OCI-M2 (cell line): ENCODE measurements around the gene HIBADH.

Source experiments
- DNase-seq: peaks from one replicate; lab custom pipeline; 2025; ENCODE audit not compliant: unreplicated experiment; lab: John Stamatoyannopoulos, UW

Gene HIBADH

DNA sequence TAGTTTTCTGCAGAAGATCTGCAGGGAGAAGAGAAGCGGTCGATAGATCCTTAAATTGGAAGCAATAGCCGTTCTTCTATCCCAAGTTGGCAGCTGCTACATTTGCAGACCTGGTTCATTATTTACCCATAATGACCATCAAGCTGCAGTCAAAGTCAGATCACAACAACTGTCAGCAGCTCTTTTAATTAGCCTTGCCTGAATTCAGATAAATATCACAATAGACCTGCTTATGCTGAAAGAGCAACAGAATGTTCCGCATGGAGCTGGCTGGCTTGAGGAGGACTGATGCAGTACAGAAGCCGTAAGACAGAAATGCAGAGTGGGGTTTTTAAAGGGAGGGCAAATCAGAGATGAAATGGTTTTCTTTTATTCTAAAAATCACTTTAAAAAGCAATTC is 109.4 kb downstream of the HIBADH start:
- no peak for DNase-seq

DNA sequence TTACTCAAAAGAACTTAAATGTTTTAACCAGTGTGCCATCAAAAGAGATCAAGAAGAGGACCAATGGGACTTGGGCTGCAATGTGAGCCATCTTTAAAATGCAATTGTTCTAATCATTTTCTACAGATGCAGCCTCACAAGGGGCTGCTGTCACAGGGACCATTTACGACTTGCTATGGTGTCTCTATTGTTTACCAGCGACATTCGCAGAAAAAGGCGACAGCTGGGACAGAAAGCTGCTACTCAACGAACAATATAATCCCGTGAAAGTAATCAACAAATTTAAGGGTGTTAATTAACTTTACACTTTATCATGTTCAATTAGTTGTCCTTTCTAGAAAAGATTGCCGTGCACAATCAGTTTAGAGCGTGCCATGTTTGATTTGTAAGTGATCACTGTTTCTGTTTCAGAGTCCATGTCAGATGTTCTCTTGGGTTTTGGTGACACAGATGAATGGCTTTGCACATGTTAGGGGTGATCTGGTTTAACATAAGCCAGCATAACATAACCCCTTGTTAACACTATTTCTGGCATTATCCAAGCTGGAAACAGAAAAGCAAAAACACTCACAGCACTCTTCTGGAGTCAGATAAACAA is 110.8 kb downstream of the HIBADH start:
- no peak for DNase-seq

DNA sequence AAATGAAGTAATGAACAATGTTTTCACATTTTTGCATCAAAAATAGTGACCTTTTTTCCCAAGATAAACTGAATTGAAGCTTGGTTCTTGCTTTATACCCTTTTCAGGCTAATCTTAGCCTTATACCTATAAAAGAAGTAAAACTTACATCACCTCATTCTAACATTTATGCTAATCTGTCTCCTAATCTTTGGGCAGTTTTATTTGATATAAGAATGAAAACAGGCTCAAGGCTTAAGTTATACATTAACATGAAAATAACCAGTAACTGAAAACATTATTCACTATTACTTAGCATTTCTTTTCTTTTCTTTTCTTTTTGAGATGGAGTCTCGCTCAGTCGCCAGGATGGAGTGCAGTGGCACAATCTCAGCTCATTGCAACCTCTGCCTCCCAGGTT is 113.1 kb downstream of the HIBADH start:
- DNase-seq: no peak

GRCh38 chr7:27548304-27548703 is 114.4 kb downstream of the HIBADH start:
- DNase-seq: no peak

DNA sequence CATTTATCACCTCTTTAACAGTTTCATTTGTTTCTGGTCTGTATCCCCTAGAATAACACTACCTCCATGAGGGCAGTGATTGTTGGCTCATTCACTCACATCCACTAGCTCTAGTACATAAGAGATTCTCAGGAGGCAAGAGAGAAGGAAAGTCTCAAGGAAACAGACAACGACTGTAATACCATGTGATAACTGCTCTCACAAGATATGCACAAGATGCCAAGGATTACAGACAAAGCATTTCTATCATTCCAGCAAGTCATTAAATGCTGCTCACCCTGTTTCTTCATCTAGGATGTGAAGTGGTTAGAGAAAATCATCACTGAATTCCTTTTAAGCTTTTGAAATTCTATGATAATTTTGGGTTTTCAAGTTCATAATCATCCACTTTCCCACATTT is 115.3 kb downstream of the HIBADH start:
- no peak for DNase-seq

DNA sequence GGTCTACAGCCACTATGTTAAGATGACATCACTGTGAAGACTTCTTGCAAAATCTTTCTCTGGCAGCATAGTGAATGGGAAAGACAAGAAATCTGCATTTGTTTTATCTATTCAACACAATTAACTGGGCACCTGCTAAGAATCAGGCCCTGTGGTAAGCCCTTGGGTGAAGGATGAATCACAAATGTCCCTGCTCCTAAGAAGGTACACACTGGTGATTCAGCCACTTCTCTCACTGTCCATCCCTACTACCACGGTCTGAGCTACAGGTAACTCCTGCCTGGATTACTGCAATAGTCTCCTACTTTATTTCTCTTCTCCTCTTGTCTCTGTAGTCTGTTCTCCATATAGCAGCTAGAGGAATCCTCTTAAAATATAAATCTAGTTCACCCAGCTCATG is 116.1 kb downstream of the HIBADH start:
- no peak for DNase-seq

DNA sequence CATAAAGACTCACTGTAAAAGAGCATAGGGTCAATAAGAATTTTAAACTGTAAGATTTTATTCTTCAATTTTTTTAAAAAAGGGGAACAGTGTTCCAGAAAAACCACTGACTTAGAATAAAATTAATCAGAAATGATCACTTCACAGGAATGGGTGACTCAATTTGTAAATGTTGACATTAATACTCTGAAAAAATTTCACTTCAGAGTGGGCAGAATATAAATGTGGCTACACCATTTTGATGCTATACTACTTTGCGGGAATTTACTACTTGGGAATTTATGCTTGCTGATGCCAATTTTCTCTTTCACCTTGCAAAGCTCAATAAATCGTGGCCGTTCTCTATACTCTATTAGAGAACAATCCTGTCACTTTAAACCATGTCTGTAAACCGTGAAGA is 126.9 kb downstream of the HIBADH start:
- no peak for DNase-seq

- DNase-seq: no peak
Observed at GRCh38 chr7:27533652-27534081, 129.0 kb downstream of the HIBADH start.

- DNase-seq: no peak
Observed at GRCh38 chr7:27532314-27532713, 130.4 kb downstream of the HIBADH start.

GRCh38 chr7:27527348-27527714 is 135.4 kb downstream of the HIBADH start:
- no peak for DNase-seq

- DNase-seq: no peak
Observed at GRCh38 chr7:27526611-27527347, 135.9 kb downstream of the HIBADH start.

DNA sequence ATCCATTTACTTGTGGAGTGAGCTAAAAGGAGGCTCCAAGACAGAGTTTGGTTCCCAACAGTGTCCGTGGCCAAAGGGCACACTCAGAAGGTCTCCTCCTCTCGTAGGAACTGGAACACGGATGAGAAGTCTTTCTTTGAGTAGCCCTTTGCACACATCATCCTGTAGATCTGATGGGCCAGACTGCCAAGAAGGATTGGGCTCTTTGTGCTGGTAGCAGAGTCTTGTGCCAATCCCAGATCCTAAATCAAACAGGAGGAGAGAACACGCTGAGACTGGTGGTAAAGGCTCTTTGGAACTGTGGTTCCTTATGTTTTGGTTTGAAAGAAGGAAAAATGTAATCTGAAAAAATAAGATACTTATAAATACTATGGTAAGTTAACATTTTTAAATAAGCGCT is 136.6 kb downstream of the HIBADH start:
- no peak for DNase-seq

DNA sequence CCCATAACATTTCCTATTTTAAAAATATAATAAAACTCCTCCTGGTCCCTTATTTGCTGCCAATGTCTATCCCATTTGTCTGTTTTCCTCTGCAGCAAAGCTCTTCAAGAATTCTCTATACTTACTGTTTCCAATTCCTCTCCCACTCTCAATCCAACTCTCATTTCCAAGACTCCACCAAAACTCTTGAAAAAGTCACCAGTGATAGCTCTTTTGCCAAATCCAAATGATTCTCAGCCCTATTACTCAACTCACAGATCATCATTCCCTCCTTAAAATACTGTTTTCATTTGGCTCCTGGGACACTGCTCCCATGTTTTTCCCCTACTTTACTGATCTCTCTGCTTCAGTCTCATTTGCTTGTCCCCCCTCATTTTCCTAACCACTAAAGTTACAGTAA is 139.4 kb downstream of the HIBADH start:
- DNase-seq: no peak

DNA sequence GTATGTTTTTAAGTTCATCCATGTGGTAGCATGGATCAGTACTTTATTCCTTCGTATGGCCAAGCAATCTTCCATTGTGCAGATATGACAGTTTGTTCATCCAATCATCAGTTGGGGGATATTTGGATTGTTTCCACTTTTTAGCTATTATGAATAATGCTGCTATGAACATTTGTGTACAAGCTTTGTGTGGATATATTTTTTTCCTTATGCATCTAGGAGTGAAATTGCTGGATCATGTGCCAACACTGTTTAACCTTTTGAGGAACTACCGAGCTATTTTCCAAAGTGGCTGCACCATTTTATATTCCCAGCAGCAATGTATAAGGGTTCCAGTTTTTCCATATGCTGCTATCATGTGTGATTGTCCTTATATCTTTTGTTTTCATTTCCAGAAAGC is 140.1 kb downstream of the HIBADH start:
- DNase-seq: no peak

DNA sequence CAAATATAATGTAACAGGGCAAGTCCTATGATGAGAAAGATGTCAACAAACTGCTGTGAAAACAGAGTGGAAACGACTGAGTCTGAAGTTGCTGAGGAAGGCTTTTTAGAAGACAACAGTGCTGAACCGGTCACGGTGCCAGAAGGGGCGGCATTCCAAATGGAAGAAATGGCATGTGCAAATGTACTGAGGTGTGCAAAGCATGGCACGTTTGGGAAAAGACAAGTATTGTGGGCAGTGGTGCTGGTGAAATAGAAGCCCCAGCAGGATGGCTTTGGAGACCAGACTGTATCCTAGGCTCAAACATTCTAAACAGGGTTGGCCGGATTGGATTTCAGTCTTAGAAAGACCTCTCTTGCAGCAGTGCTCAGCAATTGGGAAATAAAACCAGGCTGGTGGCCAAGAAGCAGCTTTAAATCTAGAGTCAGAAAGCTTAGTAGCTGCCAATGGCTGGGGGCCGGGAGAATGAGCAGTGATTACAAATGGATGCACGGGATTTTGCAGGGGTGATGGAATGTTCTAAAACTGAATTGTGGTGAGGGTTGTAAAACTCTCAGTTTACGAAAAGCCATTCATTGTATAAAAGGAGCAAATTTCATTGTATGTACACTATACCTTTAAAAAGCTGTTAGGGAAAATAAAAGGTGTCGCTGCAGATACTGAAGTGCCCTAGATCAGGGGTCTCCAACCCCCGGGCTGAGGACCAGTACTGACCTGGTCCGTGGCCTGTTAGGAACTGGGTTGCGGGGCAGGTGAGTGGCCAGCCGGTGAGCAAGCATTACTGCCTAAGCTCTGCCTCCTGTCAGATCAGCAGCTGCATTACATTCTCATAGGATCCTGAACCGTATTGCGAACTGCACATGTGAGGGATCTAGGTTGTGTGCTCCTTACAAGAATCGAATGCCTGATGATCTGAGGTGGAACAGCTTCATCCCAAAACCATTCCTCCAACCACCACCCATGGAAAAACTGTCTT is 141.6 kb downstream of the HIBADH start:
- no peak for DNase-seq

- no peak for DNase-seq
Observed at GRCh38 chr7:27519793-27520469, 142.8 kb downstream of the HIBADH start.

GRCh38 chr7:27518561-27519350 is 143.9 kb downstream of the HIBADH start:
- DNase-seq: no peak

GRCh38 chr7:27516421-27516820 is 146.3 kb downstream of the HIBADH start:
- DNase-seq: no peak

GRCh38 chr7:27515933-27516332 is 146.8 kb downstream of the HIBADH start:
- no peak for DNase-seq

- no peak for DNase-seq
Observed at GRCh38 chr7:27514861-27515260, 147.8 kb downstream of the HIBADH start.
